Body of pancreas (tissue), 4 donors: ENCODE data around the gene PDE6D. TPM values are rescaled to one million over a fixed set of nuclear protein-coding genes. Genes with fewer than 3 reads are reported as not detected.

Source experiments
- ATAC-seq: fragments of 150-250 bp; one replicate; pipeline ENCODE4 v1.9.1; 2016
- DNase-seq, 4 donors: peaks; one replicate each; pipeline ENCODE4 v3.0.0-alpha.2; 2019
- H3K27ac ChIP-seq, 4 donors: fragments of 200-600 bp; sonication (generic); 1 replicate in 3 of 4; 2 replicates in 1 of 4; pipeline versions ENCODE4 v1.5.1 to v1.6.1; 2016 to 2019; ENCODE audit warnings: mild to moderate bottlenecking in 1 of 4, mixed read lengths in 1 of 4, moderate library complexity in 1 of 4
- H3K27me3 ChIP-seq, 2 donors: fragments of 200-600 bp; sonication (generic); one replicate each; pipeline ENCODE4 v1.6.0; 2016; ENCODE audit warnings: mild to moderate bottlenecking in 1 of 2
- H3K36me3 ChIP-seq, 2 donors: fragments of 200-600 bp; sonication (generic); replicated peaks in 1 of 2; 2 replicates each; pipeline ENCODE4 v1.5.1; 2016; ENCODE audit warnings: low read depth in 2 of 2; ENCODE audit not compliant: insufficient read depth in 1 of 2
- H3K4me1 ChIP-seq: fragments of 200-600 bp; sonication (generic); one replicate; pipeline ENCODE4 v1.6.0; 2016
- H3K4me3 ChIP-seq, 2 donors: fragments of 200-600 bp; sonication (generic); 1 replicate in 1 of 2; 2 replicates in 1 of 2; pipeline ENCODE4 v1.5.1; 2016 to 2019
- H3K9me3 ChIP-seq, 3 donors: fragments of 200-600 bp; sonication (generic); 1 replicate in 2 of 3; 2 replicates in 1 of 3; pipeline ENCODE4 v1.5.1; 2016
- POLR2A ChIP-seq, 3 donors: fragments of 450-650 bp; IDR thresholded peaks; one replicate each; pipeline ENCODE4 v1.6.1; 2016; ENCODE audit warnings: antibody characterized with exemption in 3 of 3, mild to moderate bottlenecking in 2 of 3
- WGBS, 2 donors: methylation state at CpG; one replicate each; pipeline ENCODE4 v1.1.5; 2017; 5-methylcytosine and 5-hydroxymethylcytosine counted together
- intact Hi-C: fragments of 100-400 bp; cut with DNase I; formaldehyde crosslinking; loops from one replicate; pipeline ENCODE4 v1.15.1; 2023
- total RNA-seq, 2 donors: library from RNA; depleted of rRNA; stranded (reverse); fragments of >200 nt; gene quantifications; one replicate each; pipeline ENCODE4 v1.1.0, GENCODE V29; 2016
- TF ChIP-seq, protein P1 (sequence below), 7 experiments: fragments of 450-650 bp in 4 of 7; fragments of 200-600 bp in 3 of 7; sonication (generic) in 3 of 7; IDR thresholded peaks; one replicate each; pipeline ENCODE4 v1.5.1; 2016 to 2019; ENCODE audit warnings: antibody characterized with exemption in 7 of 7

Gene PDE6D
- total RNA-seq, 2 donors from 2014 or later, result 2.6 to 15.0 TPM

DNA sequence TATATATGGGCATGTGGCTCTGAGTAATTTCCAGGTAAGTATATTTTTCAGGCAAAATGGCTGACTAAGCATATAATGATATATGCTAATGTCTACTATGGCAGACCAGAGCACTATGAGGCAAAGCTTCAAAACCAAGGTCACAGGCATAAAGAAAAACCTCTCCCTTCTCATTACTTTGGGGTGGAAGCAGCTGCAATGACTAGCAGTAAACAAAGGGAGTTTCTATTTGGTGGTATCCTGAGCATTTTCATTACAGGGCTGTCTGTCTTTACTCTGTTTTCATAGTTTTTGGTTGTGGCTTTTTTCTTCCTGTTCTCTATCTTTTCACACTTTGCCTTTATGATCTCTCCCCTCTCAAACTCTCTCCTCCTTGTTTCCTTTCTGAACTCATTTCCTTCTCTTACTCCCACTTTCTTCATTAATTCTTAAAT lies 15.6 kb downstream of the PDE6D start:
- intact Hi-C loops, result no loop called here
- Histone ChIP-seq H3K36me3 (no peaks in the 10 kb centered on the region), H3K9me3 (no peaks in the 10 kb centered on the region), H3K27ac (no peak overlapping the region), H3K4me1 (no peaks in the 10 kb centered on the region), H3K4me3 (no peak overlapping the region), H3K27me3 (no peaks in the 10 kb centered on the region)
- TF ChIP-seq POLR2A (IDR thresholded peaks at IDR 0.05), result no peak
- TF ChIP-seq, protein P1, sequence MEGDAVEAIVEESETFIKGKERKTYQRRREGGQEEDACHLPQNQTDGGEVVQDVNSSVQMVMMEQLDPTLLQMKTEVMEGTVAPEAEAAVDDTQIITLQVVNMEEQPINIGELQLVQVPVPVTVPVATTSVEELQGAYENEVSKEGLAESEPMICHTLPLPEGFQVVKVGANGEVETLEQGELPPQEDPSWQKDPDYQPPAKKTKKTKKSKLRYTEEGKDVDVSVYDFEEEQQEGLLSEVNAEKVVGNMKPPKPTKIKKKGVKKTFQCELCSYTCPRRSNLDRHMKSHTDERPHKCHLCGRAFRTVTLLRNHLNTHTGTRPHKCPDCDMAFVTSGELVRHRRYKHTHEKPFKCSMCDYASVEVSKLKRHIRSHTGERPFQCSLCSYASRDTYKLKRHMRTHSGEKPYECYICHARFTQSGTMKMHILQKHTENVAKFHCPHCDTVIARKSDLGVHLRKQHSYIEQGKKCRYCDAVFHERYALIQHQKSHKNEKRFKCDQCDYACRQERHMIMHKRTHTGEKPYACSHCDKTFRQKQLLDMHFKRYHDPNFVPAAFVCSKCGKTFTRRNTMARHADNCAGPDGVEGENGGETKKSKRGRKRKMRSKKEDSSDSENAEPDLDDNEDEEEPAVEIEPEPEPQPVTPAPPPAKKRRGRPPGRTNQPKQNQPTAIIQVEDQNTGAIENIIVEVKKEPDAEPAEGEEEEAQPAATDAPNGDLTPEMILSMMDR (IDR thresholded peaks at IDR 0.05), result no peak
- no peak for ATAC-seq
- no peak for DNase-seq

DNA sequence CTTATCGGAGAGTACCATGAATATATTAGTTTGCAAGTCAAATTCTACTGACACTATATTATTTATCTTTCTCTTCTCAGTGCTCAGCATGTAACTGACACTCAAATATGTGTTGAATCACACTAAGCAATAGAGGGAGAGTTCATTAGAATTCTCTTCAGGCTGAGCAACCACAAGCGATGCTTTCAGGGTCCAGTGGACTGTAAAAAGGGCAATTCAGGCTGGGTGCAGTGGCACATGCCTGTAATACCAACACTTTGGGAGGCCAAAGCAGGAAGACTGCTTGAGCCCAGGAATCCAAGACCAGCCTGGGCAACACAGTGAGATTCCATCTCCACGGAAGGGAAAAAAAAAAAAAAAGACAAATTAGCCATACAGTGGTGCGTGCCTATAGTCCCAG lies 16.3 kb downstream of the PDE6D start:
- H3K36me3 ChIP-seq, result no peaks in the 10 kb centered on the region
- no peak overlapping the region for H3K4me3 ChIP-seq
- ATAC-seq, result no peak
- no peak for DNase-seq
- no peaks in the 10 kb centered on the region for H3K9me3 ChIP-seq
- no peaks in the 10 kb centered on the region for H3K27me3 ChIP-seq
- no peaks in the 10 kb centered on the region for H3K4me1 ChIP-seq
- 88 to 91% methylated on average over 4 of the region's 4 CpGs for WGBS, 2 donors
- intact Hi-C loops, result no loop called here
- TF ChIP-seq, protein P1 (IDR thresholded peaks at IDR 0.05), result no peak
- no peak for TF ChIP-seq POLR2A (IDR thresholded peaks at IDR 0.05)
- H3K27ac ChIP-seq, result no peak overlapping the region

DNA sequence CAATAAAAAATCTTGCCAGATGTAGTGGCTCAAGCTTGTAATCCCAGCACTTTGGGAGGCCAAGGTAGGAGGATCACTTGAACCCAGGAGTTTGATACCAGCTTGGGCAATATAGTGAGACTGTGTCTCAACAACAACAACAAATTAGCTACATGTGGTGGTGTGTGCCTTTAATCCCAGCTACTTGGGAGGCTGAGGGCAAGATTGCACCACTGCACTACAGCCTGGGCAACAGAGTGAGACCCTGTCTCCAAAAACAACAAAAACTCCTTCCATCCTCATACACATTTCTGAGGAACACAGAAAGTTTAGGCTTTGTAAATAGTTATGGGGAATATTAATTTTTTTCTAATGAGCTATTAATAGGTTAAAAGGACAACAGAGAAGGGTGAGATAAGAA lies 17.0 kb downstream of the PDE6D start:
- H3K27me3 ChIP-seq, result no peaks in the 10 kb centered on the region
- intact Hi-C loops, result no loop called here
- TF ChIP-seq, protein P1 (IDR thresholded peaks at IDR 0.05), result no peak

DNA sequence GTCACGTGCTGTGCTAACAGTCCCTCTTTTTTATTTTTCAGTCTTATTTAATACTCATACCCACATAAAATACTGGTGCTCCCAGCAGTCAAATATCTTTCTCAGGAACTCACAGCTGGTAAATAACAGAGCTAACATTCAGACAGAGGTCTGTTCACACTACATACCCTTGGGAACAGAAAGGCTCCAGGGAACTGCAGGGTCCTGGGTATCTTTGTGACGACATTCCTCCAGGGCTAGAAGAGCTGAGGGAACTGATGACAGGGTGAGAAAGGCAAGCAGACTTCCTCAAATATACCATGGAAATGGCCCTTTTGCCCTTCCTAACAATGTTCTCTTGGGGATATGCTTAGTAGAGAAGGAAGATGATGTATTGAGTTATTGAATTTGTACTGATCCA lies 19.3 kb downstream of the PDE6D start:
- H3K27ac ChIP-seq, result no peak overlapping the region
- H3K4me3 ChIP-seq, result no peak overlapping the region
- no peak for TF ChIP-seq POLR2A (IDR thresholded peaks at IDR 0.05)
- TF ChIP-seq, protein P1 (IDR thresholded peaks at IDR 0.05), result no peak
- ATAC-seq (no peak), DNase-seq (no peak)
- WGBS, 2 donors, result 91 to 94% methylated on average over 2 of the region's 2 CpGs
- H3K36me3 ChIP-seq, result no peaks in the 10 kb centered on the region
- H3K9me3 ChIP-seq, result no peaks in the 10 kb centered on the region
- intact Hi-C loops, result no loop called here
- no peaks in the 10 kb centered on the region for H3K4me1 ChIP-seq
- H3K27me3 ChIP-seq, result no peaks in the 10 kb centered on the region

More for the DNA sequence above, 17.0 kb downstream of the PDE6D start:
- Histone ChIP-seq H3K36me3 (no peaks in the 10 kb centered on the region), H3K27ac (no peak overlapping the region), H3K4me3 (no peak overlapping the region), H3K9me3 (no peaks in the 10 kb centered on the region), H3K4me1 (no peaks in the 10 kb centered on the region)
- ATAC-seq (no peak), DNase-seq (no peak)

DNA sequence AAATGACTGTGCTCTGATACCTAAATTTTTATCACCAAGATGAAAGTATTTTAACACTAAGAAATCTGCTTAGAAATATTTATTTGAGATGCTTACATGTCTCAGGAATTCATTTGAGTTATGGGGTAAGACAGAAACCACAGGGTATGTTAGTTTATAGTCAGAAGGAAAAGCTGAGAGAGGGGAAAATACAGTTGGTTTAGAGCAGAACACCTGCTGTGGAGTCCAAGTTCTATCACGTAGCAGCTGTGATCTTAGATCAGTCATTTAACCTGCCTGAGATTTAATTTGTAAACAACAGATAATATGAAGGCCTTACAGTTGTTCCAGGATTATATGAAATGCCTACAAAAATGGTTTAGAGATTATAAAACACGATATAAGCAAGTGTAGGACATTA lies 29.0 kb downstream of the PDE6D start:
- WGBS, 2 donors, result 45 to 52% methylated on average over 2 of the region's 2 CpGs
- TF ChIP-seq, protein P1 (IDR thresholded peaks at IDR 0.05), result no peak
- TF ChIP-seq POLR2A (IDR thresholded peaks at IDR 0.05), result no peak
- Histone ChIP-seq H3K27ac (no peak overlapping the region), H3K4me3 (no peak overlapping the region), H3K4me1 (no peaks in the 10 kb centered on the region), H3K9me3 (no peaks in the 10 kb centered on the region), H3K36me3 (no peaks in the 10 kb centered on the region), H3K27me3 (no peaks in the 10 kb centered on the region)
- intact Hi-C loops, result no loop called here
- DNase-seq (no peak), ATAC-seq (no peak)
